Fibroblast of lung (primary cell): ENCODE data around the gene DPP10. TPM values are rescaled to one million over a fixed set of nuclear protein-coding genes. Genes with fewer than 3 reads are reported as not detected.

Source experiments
- DNase-seq, 2 donors: peaks; one replicate each; pipeline versions ENCODE4 v3.0.0 to v3.0.0-alpha.2; 2010; ENCODE audit warnings: low read depth in 2 of 2
- H2AFZ ChIP-seq: 2 replicates; pipeline ENCODE4 v1.5.1; 2012; ENCODE audit warnings: low read length, control low read depth, inconsistent platforms
- H3K27ac ChIP-seq: 2 replicates; pipeline ENCODE4 v1.5.1; 2011; ENCODE audit warnings: low read length, control low read depth; ENCODE audit not compliant: insufficient read depth
- H3K27me3 ChIP-seq: 2 replicates; pipeline ENCODE4 v1.5.1; 2011; ENCODE audit warnings: mild to moderate bottlenecking, low read length; ENCODE audit not compliant: control insufficient read depth, insufficient read depth
- H3K36me3 ChIP-seq: 2 replicates; pipeline ENCODE4 v1.5.1; 2011; ENCODE audit warnings: low read length; ENCODE audit not compliant: control insufficient read depth, insufficient read depth
- H3K4me1 ChIP-seq: 2 replicates; pipeline ENCODE4 v1.5.1; 2011; ENCODE audit warnings: low read length; ENCODE audit not compliant: control insufficient read depth, insufficient read depth; ENCODE audit errors: extremely low read depth
- H3K4me2 ChIP-seq: 2 replicates; pipeline ENCODE4 v1.5.1; 2011; ENCODE audit warnings: low read length, control low read depth; ENCODE audit not compliant: insufficient read depth; ENCODE audit errors: extremely low read depth
- H3K4me3 ChIP-seq, 4 experiments: fragments of 200-600 bp in 1 of 4; sonication (generic) in 1 of 4; replicated peaks in 1 of 4; 2 replicates each; pipeline ENCODE4 v1.5.1; 2011 to 2016; ENCODE audit warnings: low read length in 4 of 4, low read depth in 3 of 4, mild to moderate bottlenecking in 3 of 4, control low read depth in 2 of 4, inconsistent platforms in 1 of 4, mixed read lengths in 1 of 4; ENCODE audit not compliant: insufficient read depth in 1 of 4; ENCODE audit errors: control extremely low read depth in 1 of 4
- H3K79me2 ChIP-seq: 2 replicates; pipeline ENCODE4 v1.5.1; 2012; ENCODE audit warnings: mild to moderate bottlenecking, low read length, inconsistent platforms; ENCODE audit not compliant: control insufficient read depth, insufficient read depth
- H3K9ac ChIP-seq: 2 replicates; pipeline ENCODE4 v1.5.1; 2011; ENCODE audit warnings: mild to moderate bottlenecking, low read length, control low read depth; ENCODE audit not compliant: insufficient read depth
- H3K9me3 ChIP-seq: 2 replicates; pipeline ENCODE4 v1.5.1; 2012; ENCODE audit warnings: low read depth, low read length; ENCODE audit not compliant: control insufficient read depth, insufficient read depth
- H4K20me1 ChIP-seq: 2 replicates; pipeline ENCODE4 v1.5.1; 2011; ENCODE audit warnings: low read length; ENCODE audit not compliant: control insufficient read depth, insufficient read depth; ENCODE audit errors: extremely low read depth
- EZH2 ChIP-seq: IDR thresholded peaks from 2 replicates; pipeline ENCODE4 v1.5.1; 2012; ENCODE audit warnings: low read length, control low read depth, mild to moderate bottlenecking; ENCODE audit errors: missing control alignments
- polyA plus RNA-seq, 2 donors: library from polyadenylated mRNA; depleted of rRNA in 1 of 2; stranded (reverse) in 1 of 2; unstranded in 1 of 2; fragments of >200 nt; gene quantifications; 2 replicates each; pipeline ENCODE4 v1.2.1, GENCODE V29; 2011 to 2012; ENCODE audit warnings: missing spikeins in 1 of 2
- total RNA-seq: library from RNA; depleted of rRNA; stranded (reverse); fragments of >200 nt; gene quantifications from 2 replicates; pipeline ENCODE4 v1.2.1, GENCODE V29; 2014
- TF ChIP-seq, protein P1 (sequence below), 2 donors: IDR thresholded peaks in 1 of 2; conservative IDR thresholded peaks in 1 of 2; 1 replicate in 1 of 2; 2 replicates in 1 of 2; pipeline ENCODE4 v1.5.1; 2011 to 2012; ENCODE audit warnings: low read length in 2 of 2, control low read depth in 1 of 2, inconsistent platforms in 1 of 2, low read depth in 1 of 2, mild to moderate bottlenecking in 1 of 2

The DPP10 gene
- total and polyA plus RNA-seq, 2 donors (not counting 1 experiment from before 2014, with no cell fraction given), result not detected

GRCh38 chr2:115034801-115035200 is 592.4 kb downstream of the DPP10 start:
- Histone ChIP-seq H3K36me3 (no peaks in the 10 kb centered on the region), H3K4me3 (no peak overlapping the region), H3K27me3 (no peaks in the 10 kb centered on the region), H3K9ac (no peak overlapping the region), H2AFZ (no peak overlapping the region), H4K20me1 (no peaks in the 10 kb centered on the region), H3K79me2 (no peaks in the 10 kb centered on the region), H3K4me2 (no peak overlapping the region), H3K4me1 (no peaks in the 10 kb centered on the region), H3K27ac (no peak overlapping the region), H3K9me3 (no peaks in the 10 kb centered on the region)
- no peak for DNase-seq
- TF ChIP-seq, protein P1, sequence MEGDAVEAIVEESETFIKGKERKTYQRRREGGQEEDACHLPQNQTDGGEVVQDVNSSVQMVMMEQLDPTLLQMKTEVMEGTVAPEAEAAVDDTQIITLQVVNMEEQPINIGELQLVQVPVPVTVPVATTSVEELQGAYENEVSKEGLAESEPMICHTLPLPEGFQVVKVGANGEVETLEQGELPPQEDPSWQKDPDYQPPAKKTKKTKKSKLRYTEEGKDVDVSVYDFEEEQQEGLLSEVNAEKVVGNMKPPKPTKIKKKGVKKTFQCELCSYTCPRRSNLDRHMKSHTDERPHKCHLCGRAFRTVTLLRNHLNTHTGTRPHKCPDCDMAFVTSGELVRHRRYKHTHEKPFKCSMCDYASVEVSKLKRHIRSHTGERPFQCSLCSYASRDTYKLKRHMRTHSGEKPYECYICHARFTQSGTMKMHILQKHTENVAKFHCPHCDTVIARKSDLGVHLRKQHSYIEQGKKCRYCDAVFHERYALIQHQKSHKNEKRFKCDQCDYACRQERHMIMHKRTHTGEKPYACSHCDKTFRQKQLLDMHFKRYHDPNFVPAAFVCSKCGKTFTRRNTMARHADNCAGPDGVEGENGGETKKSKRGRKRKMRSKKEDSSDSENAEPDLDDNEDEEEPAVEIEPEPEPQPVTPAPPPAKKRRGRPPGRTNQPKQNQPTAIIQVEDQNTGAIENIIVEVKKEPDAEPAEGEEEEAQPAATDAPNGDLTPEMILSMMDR (conservative IDR thresholded peaks at IDR 0.05 in 1 of 2, IDR thresholded peaks at IDR 0.05 in 1 of 2; ENCODE audit: low read depth in 1 of 2, low read length in 2 of 2), result no peak
- no peak for TF ChIP-seq EZH2

DNA sequence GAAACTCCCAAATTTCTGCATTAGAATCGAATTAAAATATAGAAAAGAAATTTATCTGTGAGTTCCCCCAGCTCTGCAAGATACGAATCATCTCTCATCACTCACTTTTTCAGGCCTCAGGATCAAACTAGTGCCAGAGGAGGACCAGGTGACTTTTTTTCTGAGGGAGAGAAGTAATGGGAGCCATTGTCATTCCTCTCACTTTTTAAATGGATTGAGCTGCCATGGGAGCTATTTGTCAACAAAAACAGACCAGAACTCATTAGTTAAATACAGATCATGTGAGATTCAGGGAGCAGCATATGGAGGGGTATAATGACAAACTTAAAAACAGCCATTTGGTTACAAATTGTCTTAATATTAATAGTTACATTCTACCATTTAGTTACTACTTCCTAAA is 594.4 kb downstream of the DPP10 start:
- Histone ChIP-seq H3K4me1 (no peaks in the 10 kb centered on the region), H3K9me3 (no peaks in the 10 kb centered on the region), H3K27me3 (no peaks in the 10 kb centered on the region), H2AFZ (no peak overlapping the region), H4K20me1 (no peaks in the 10 kb centered on the region), H3K4me3 (no peak overlapping the region), H3K9ac (no peak overlapping the region), H3K36me3 (no peaks in the 10 kb centered on the region), H3K27ac (no peak overlapping the region), H3K4me2 (no peak overlapping the region), H3K79me2 (no peaks in the 10 kb centered on the region)
- no peak for TF ChIP-seq EZH2
- TF ChIP-seq, protein P1 (conservative IDR thresholded peaks at IDR 0.05 in 1 of 2, IDR thresholded peaks at IDR 0.05 in 1 of 2; ENCODE audit: low read depth in 1 of 2, low read length in 2 of 2), result no peak
- DNase-seq, result no peak

GRCh38 chr2:115057473-115057872 is 615.0 kb downstream of the DPP10 start:
- no peak overlapping the region for H3K4me2 ChIP-seq
- H3K4me1 ChIP-seq, result no peaks in the 10 kb centered on the region
- no peaks in the 10 kb centered on the region for H3K79me2 ChIP-seq
- no peaks in the 10 kb centered on the region for H3K27me3 ChIP-seq
- no peaks in the 10 kb centered on the region for H3K36me3 ChIP-seq
- no peak overlapping the region for H3K9ac ChIP-seq
- no peak for DNase-seq
- H3K27ac ChIP-seq, result no peak overlapping the region
- H2AFZ ChIP-seq, result no peak overlapping the region
- H4K20me1 ChIP-seq, result no peaks in the 10 kb centered on the region
- TF ChIP-seq, protein P1 (conservative IDR thresholded peaks at IDR 0.05 in 1 of 2, IDR thresholded peaks at IDR 0.05 in 1 of 2; ENCODE audit: low read depth in 1 of 2, low read length in 2 of 2), result no peak
- no peak for TF ChIP-seq EZH2
- no peak overlapping the region for H3K4me3 ChIP-seq
- H3K9me3 ChIP-seq, result no peaks in the 10 kb centered on the region
